Neural cell (in vitro differentiated cells): ENCODE results near the gene NKAIN2. TPM values are rescaled to one million over a fixed set of nuclear protein-coding genes. Genes with fewer than 3 reads are reported as not detected.
"Not testable (repeated sequence)": the region's sequence is repeated elsewhere in the genome, so short reads cannot be mapped to it uniquely, and the experiment has no call there.

Experiments used
- H2AFZ ChIP-seq: fragments of 200-600, 300-800 bp; sonication (generic), shearing (Covaris generic); 2 replicates; pipeline ENCODE4 v1.6.0; 2014; ENCODE audit warnings: low read depth, mild to moderate bottlenecking, antibody characterized with exemption, low read length, moderate library complexity
- H3F3A ChIP-seq: fragments of 200-600 bp; shearing (Covaris generic); 2 replicates; pipeline ENCODE4 v1.6.1; 2016; ENCODE audit warnings: mild to moderate bottlenecking, moderate library complexity, mixed read lengths, antibody characterized with exemption, low read length; ENCODE audit not compliant: insufficient read depth, poor library complexity, severe bottlenecking
- H3K27ac ChIP-seq: fragments of 200-600, 300-800 bp; sonication (generic), shearing (Covaris generic); 2 replicates; pipeline ENCODE4 v1.5.1; 2014; ENCODE audit warnings: mild to moderate bottlenecking, low read length, moderate library complexity
- H3K27me3 ChIP-seq: fragments of 300-800, 200-600 bp; sonication (generic), shearing (Covaris generic); 2 replicates; pipeline ENCODE4 v1.6.0; 2014; ENCODE audit warnings: mild to moderate bottlenecking, low read depth, low read length, moderate library complexity; ENCODE audit not compliant: insufficient read depth
- H3K36me3 ChIP-seq: fragments of 300-800, 200-600 bp; sonication (generic), shearing (Covaris generic); 2 replicates; pipeline ENCODE4 v1.5.1; 2014; ENCODE audit warnings: mild to moderate bottlenecking, antibody characterized with exemption, low read length, moderate library complexity; ENCODE audit not compliant: insufficient read depth
- H3K4me2 ChIP-seq: fragments of 300-800, 200-600 bp; sonication (generic), shearing (Covaris generic); 2 replicates; pipeline ENCODE4 v1.6.0; 2014; ENCODE audit warnings: mild to moderate bottlenecking, low read length
- H3K4me3 ChIP-seq: fragments of 300-800, 200-600 bp; sonication (generic), shearing (Covaris generic); 2 replicates; pipeline ENCODE4 v1.5.1; 2014; ENCODE audit warnings: mild to moderate bottlenecking, low read length, moderate library complexity
- H3K79me2 ChIP-seq: fragments of 200-600 bp; shearing (Covaris generic); replicated peaks from 2 replicates; pipeline ENCODE4 v1.6.0; 2014; ENCODE audit warnings: mild to moderate bottlenecking, low read length, moderate library complexity; ENCODE audit not compliant: insufficient read depth
- H3K9ac ChIP-seq: fragments of 300-800, 200-600 bp; sonication (generic), shearing (Covaris generic); 2 replicates; pipeline ENCODE4 v1.6.1; 2016; ENCODE audit warnings: mild to moderate bottlenecking, low read length, mixed read lengths
- H3K9me2 ChIP-seq: fragments of 200-600 bp; shearing (Covaris generic); 2 replicates; pipeline ENCODE4 v1.6.1; 2016; ENCODE audit warnings: mild to moderate bottlenecking, low read length, mixed read lengths; ENCODE audit not compliant: insufficient read depth
- H3K9me3 ChIP-seq: fragments of 200-600, 300-800 bp; sonication (generic), shearing (Covaris generic); 2 replicates; pipeline ENCODE4 v1.6.1; 2016; ENCODE audit warnings: mild to moderate bottlenecking, mixed run types, low read length, moderate library complexity, mixed read lengths
- H4K20me1 ChIP-seq: fragments of 200-600 bp; shearing (Covaris generic); 2 replicates; pipeline ENCODE4 v1.6.1; 2016; ENCODE audit warnings: mild to moderate bottlenecking, mixed run types; ENCODE audit not compliant: insufficient read depth
- CTCF ChIP-seq: fragments of 450-650 bp; IDR thresholded peaks from 2 replicates; pipeline ENCODE4 v1.5.1; 2014; ENCODE audit warnings: antibody characterized with exemption, mild to moderate bottlenecking, moderate library complexity; ENCODE audit not compliant: poor library complexity, severe bottlenecking
- EP300 ChIP-seq: fragments of 450-650 bp; conservative IDR thresholded peaks from 2 replicates; pipeline ENCODE4 v1.6.1; 2014; ENCODE audit warnings: antibody characterized with exemption, mild to moderate bottlenecking, moderate library complexity; ENCODE audit not compliant: poor library complexity, severe bottlenecking
- EZH2 ChIP-seq: fragments of 200-600, 300-800 bp; shearing (Covaris generic), sonication (generic); IDR thresholded peaks from 2 replicates; pipeline ENCODE4 v1.6.1; 2014; ENCODE audit warnings: antibody characterized with exemption, low read length, borderline replicate concordance, mild to moderate bottlenecking; ENCODE audit not compliant: insufficient read depth, poor library complexity, severe bottlenecking
- MXI1 ChIP-seq: fragments of 450-650 bp; conservative IDR thresholded peaks from 2 replicates; pipeline ENCODE4 v1.6.1; 2014; ENCODE audit warnings: antibody characterized with exemption, mild to moderate bottlenecking; ENCODE audit not compliant: poor library complexity, severe bottlenecking
- POLR2AphosphoS5 ChIP-seq: IDR thresholded peaks from 2 replicates; pipeline ENCODE4 v1.6.1; 2012
- RAD21 ChIP-seq: fragments of 450-650 bp; conservative IDR thresholded peaks from 2 replicates; pipeline ENCODE4 v1.6.1; 2014; ENCODE audit warnings: antibody characterized with exemption, mild to moderate bottlenecking, moderate library complexity
- REST ChIP-seq: IDR thresholded peaks from 2 replicates; pipeline ENCODE4 v1.6.1; 2012; ENCODE audit warnings: borderline replicate concordance
- SMC3 ChIP-seq: fragments of 450-650 bp; conservative IDR thresholded peaks from 2 replicates; pipeline ENCODE4 v1.6.1; 2014; ENCODE audit warnings: antibody characterized with exemption, mild to moderate bottlenecking, moderate library complexity; ENCODE audit not compliant: poor library complexity
- TAF1 ChIP-seq: IDR thresholded peaks from 2 replicates; pipeline ENCODE4 v1.6.1; 2012; ENCODE audit warnings: low read depth
- polyA plus RNA-seq: library from polyadenylated mRNA; depleted of rRNA; stranded (reverse); fragments of >200 nt; gene quantifications from 2 replicates; pipeline ENCODE4 v1.2.3, GENCODE V29; 2014

Gene NKAIN2
- polyA plus RNA-seq, 1 donor from 2014 or later = 23.2 TPM

GRCh38 chr6:124234801-124235200 lies 431.1 kb downstream of the NKAIN2 start:
- Histone ChIP-seq H3K27me3 (no peaks in the 10 kb centered on the region), H3K27ac (no peak overlapping the region), H3K9ac (no peak overlapping the region), H3F3A (no peaks in the 10 kb centered on the region), H3K9me3 (no peaks in the 10 kb centered on the region), H3K4me3 (no peak overlapping the region), H3K4me2 (no peak overlapping the region), H3K79me2 (no peaks in the 10 kb centered on the region), H3K9me2 (no peaks in the 10 kb centered on the region), H3K36me3 (no peaks in the 10 kb centered on the region), H4K20me1 (no peaks in the 10 kb centered on the region), H2AFZ (no peak overlapping the region)
- no peak for TF ChIP-seq EZH2
- TF ChIP-seq EP300 = no peak
- TF ChIP-seq TAF1 = no peak
- TF ChIP-seq POLR2AphosphoS5 = no peak
- TF ChIP-seq SMC3 = no peak
- no peak for TF ChIP-seq CTCF
- TF ChIP-seq RAD21 = no peak
- no peak for TF ChIP-seq REST
- no peak for TF ChIP-seq MXI1

- H3F3A ChIP-seq = no peaks in the 10 kb centered on the region
- TF ChIP-seq POLR2AphosphoS5 (no peak), TAF1 (no peak), EZH2 (no peak), CTCF (no peak), MXI1 (no peak), SMC3 (no peak), EP300 (no peak), RAD21 (no peak), REST (no peak)
- no peaks in the 10 kb centered on the region for H3K79me2 ChIP-seq
- no peak overlapping the region for H3K4me3 ChIP-seq
- no peaks in the 10 kb centered on the region for H3K9me2 ChIP-seq
- no peaks in the 10 kb centered on the region for H3K9me3 ChIP-seq
- no peak overlapping the region for H2AFZ ChIP-seq
- H3K4me2 ChIP-seq = no peak overlapping the region
- H3K27ac ChIP-seq = no peak overlapping the region
- H3K36me3 ChIP-seq = no peaks in the 10 kb centered on the region
- no peaks in the 10 kb centered on the region for H3K27me3 ChIP-seq
- no peak overlapping the region for H3K9ac ChIP-seq
- no peaks in the 10 kb centered on the region for H4K20me1 ChIP-seq
Observed at GRCh38 chr6:124237911-124238310, 434.2 kb downstream of the NKAIN2 start.

- H3K4me2 ChIP-seq, H3K36me3 ChIP-seq, H4K20me1 ChIP-seq, H3K4me3 ChIP-seq, H3K79me2 ChIP-seq, H3K27me3 ChIP-seq, H3K9me2 ChIP-seq, H2AFZ ChIP-seq, H3K9me3 ChIP-seq, H3K27ac ChIP-seq, H3K9ac ChIP-seq, H3F3A ChIP-seq: not testable (repeated sequence)
Observed at GRCh38 chr6:124238408-124238807, 434.7 kb downstream of the NKAIN2 start.
